ENCODE measurements around the gene FFAR3. TPM values are rescaled to one million over a fixed set of nuclear protein-coding genes. Genes with fewer than 3 reads are reported as not detected.

FFAR3 gene
- total RNA-seq, 2 experiments from 2014 or later: 1.1 to 1.2 TPM

- H3K9me3 Mint-ChIP-seq: no peaks in the 10 kb centered on the region
- no peak for DNase-seq
- intact Hi-C loops (cut with micrococcal nuclease): no loop called here
- ATAC-seq: no peak
- H3K4me1 Mint-ChIP-seq (ENCODE audit: low read depth): peaks cover 6% of the 10 kb centered on the region
- TF ChIP-seq CTCF (IDR thresholded peaks at IDR 0.05): no peak
- ChIA-PET CTCF (interaction anchor here (1.0 kb wide), 1 partner anchor 34 kb away, joined by 3 read pairs; no protein-coding TSS in a partner anchor), POLR2A (no interaction called here)
- peaks cover 1% of the 10 kb centered on the region for H3K27me3 Mint-ChIP-seq
- H3K27ac Mint-ChIP-seq: no peak overlapping the region
- no peak overlapping the region for H3K4me3 Mint-ChIP-seq
- no peaks in the 10 kb centered on the region for H3K36me3 Mint-ChIP-seq (ENCODE audit: low read depth)
Observed at GRCh38 chr19:35341006-35341405, 17.3 kb upstream of the FFAR3 start.

GRCh38 chr19:35341565-35342225 lies 16.6 kb upstream of the FFAR3 start:
- peaks cover 13% of the 10 kb centered on the region for H3K4me1 Mint-ChIP-seq (ENCODE audit: low read depth)
- POLR2A ChIA-PET: interaction anchor here (0.8 kb wide), 1 partner anchor 8 kb away, joined by 3 read pairs; no protein-coding TSS in a partner anchor
- no peaks in the 10 kb centered on the region for H3K9me3 Mint-ChIP-seq
- no peak overlapping the region for H3K27ac Mint-ChIP-seq
- no peaks in the 10 kb centered on the region for H3K36me3 Mint-ChIP-seq (ENCODE audit: low read depth)
- peaks cover 1% of the 10 kb centered on the region for H3K27me3 Mint-ChIP-seq
- H3K4me3 Mint-ChIP-seq: no peak overlapping the region
- CTCF ChIA-PET: interaction anchor here (1.0 kb wide), 1 partner anchor 35 kb away, joined by 3 read pairs; no protein-coding TSS in a partner anchor
- DNase-seq (no peak), ATAC-seq (no peak)
- intact Hi-C loops (cut with micrococcal nuclease): no loop called here
- no peak for TF ChIP-seq CTCF (IDR thresholded peaks at IDR 0.05)

- ATAC-seq: no peak
- H3K4me3 Mint-ChIP-seq: no peak overlapping the region
- H3K9me3 Mint-ChIP-seq: no peaks in the 10 kb centered on the region
- H3K27ac Mint-ChIP-seq: no peak overlapping the region
- no peak for TF ChIP-seq CTCF (IDR thresholded peaks at IDR 0.05)
- DNase-seq: no peak
- H3K36me3 Mint-ChIP-seq (ENCODE audit: low read depth): no peaks in the 10 kb centered on the region
- peaks cover 1% of the 10 kb centered on the region for H3K27me3 Mint-ChIP-seq
- H3K4me1 Mint-ChIP-seq (ENCODE audit: low read depth): peaks cover 21% of the 10 kb centered on the region
- POLR2A ChIA-PET: interaction anchor here (0.8 kb wide), 1 partner anchor 9 kb away, joined by 3 read pairs; no protein-coding TSS in a partner anchor
- CTCF ChIA-PET: no interaction called here
- intact Hi-C loops (cut with micrococcal nuclease): no loop called here
Observed at GRCh38 chr19:35342430-35342829, 15.8 kb upstream of the FFAR3 start.

GRCh38 chr19:35344511-35345031 lies 13.7 kb upstream of the FFAR3 start:
- no peak overlapping the region for H3K27ac Mint-ChIP-seq
- intact Hi-C loops (cut with micrococcal nuclease): no loop called here
- CTCF ChIA-PET: no interaction called here
- no peak for TF ChIP-seq CTCF (IDR thresholded peaks at IDR 0.05)
- ATAC-seq: no peak
- no peaks in the 10 kb centered on the region for H3K36me3 Mint-ChIP-seq (ENCODE audit: low read depth)
- DNase-seq: no peak
- no peak overlapping the region for H3K4me3 Mint-ChIP-seq
- POLR2A ChIA-PET: interaction anchor here (0.8 to 2.3 kb wide), 3 partner anchors 9 to 118 kb away, joined by 3 to 9 read pairs (median 7); no protein-coding TSS in a partner anchor
- no peaks in the 10 kb centered on the region for H3K9me3 Mint-ChIP-seq
- H3K4me1 Mint-ChIP-seq (ENCODE audit: low read depth): peaks cover 31% of the 10 kb centered on the region
- peaks cover 1% of the 10 kb centered on the region for H3K27me3 Mint-ChIP-seq

- CTCF ChIA-PET: no interaction called here
- DNase-seq: peak; percentile 30
- peaks cover 31% of the 10 kb centered on the region for H3K4me1 Mint-ChIP-seq (ENCODE audit: low read depth)
- H3K9me3 Mint-ChIP-seq: no peaks in the 10 kb centered on the region
- no peaks in the 10 kb centered on the region for H3K36me3 Mint-ChIP-seq (ENCODE audit: low read depth)
- intact Hi-C loops (cut with micrococcal nuclease): no loop called here
- peak overlapping the region; percentile 99 for H3K27ac Mint-ChIP-seq
- POLR2A ChIA-PET: interaction anchor here (1.9 to 2.3 kb wide), 2 partner anchors 10 to 13 kb away, joined by 7 to 9 read pairs; no protein-coding TSS in a partner anchor
- ATAC-seq: no peak
- no peak overlapping the region for H3K4me3 Mint-ChIP-seq
- peaks cover 1% of the 10 kb centered on the region for H3K27me3 Mint-ChIP-seq
- TF ChIP-seq CTCF (IDR thresholded peaks at IDR 0.05): no peak
Observed at GRCh38 chr19:35345671-35346111, 12.6 kb upstream of the FFAR3 start.
